Measurements from ENCODE around the gene SOX6.
"Not testable (repeated sequence)": the region's sequence is repeated elsewhere in the genome, so short reads cannot be mapped to it uniquely, and the experiment has no call there.

Gene SOX6

GRCh38 chr11:16356057-16356760, at the start of gene SOX6:
TSS of gene SOX6 (minus strand) at chr11:16356546. CDS start at chr11:16341248, 15,298 bp downstream.
- no peak for DNase-seq

GRCh38 chr11:16404781-16405285, 48.5 kb upstream of the SOX6 start:
- no peak for DNase-seq

GRCh38 chr11:16403851-16404250, 47.5 kb upstream of the SOX6 start:
- DNase-seq: no peak

- no peak for DNase-seq
Measured at GRCh38 chr11:16403448-16403803, 47.1 kb upstream of the SOX6 start.

- DNase-seq: no peak
Measured at GRCh38 chr11:16402654-16403447, 46.5 kb upstream of the SOX6 start.

- no peak for DNase-seq
Measured at GRCh38 chr11:16397390-16397789, 41.0 kb upstream of the SOX6 start.

GRCh38 chr11:16395601-16396000, 39.3 kb upstream of the SOX6 start:
- no peak for DNase-seq

GRCh38 chr11:16394947-16395346, 38.6 kb upstream of the SOX6 start:
- no peak for DNase-seq

- DNase-seq: no peak
Measured at GRCh38 chr11:16393340-16393739, 37.0 kb upstream of the SOX6 start.

GRCh38 chr11:16392616-16393015, 36.3 kb upstream of the SOX6 start:
- no peak for DNase-seq

GRCh38 chr11:16390826-16391225, 34.5 kb upstream of the SOX6 start:
- not testable (repeated sequence) for DNase-seq

- DNase-seq: no peak
Measured at GRCh38 chr11:16385099-16385498, 28.8 kb upstream of the SOX6 start.

GRCh38 chr11:16382638-16383380, 26.5 kb upstream of the SOX6 start:
- no peak for DNase-seq

- DNase-seq: no peak
Measured at GRCh38 chr11:16382186-16382585, 25.8 kb upstream of the SOX6 start.

- no peak for DNase-seq
Measured at GRCh38 chr11:16380941-16381568, 24.7 kb upstream of the SOX6 start.

GRCh38 chr11:16378906-16379305, 22.6 kb upstream of the SOX6 start:
- DNase-seq: no peak

GRCh38 chr11:16377746-16378145, 21.4 kb upstream of the SOX6 start:
- DNase-seq: no peak

- DNase-seq: not testable (repeated sequence)
Measured at GRCh38 chr11:16375664-16376063, 19.3 kb upstream of the SOX6 start.

GRCh38 chr11:16373768-16374167, 17.4 kb upstream of the SOX6 start:
- no peak for DNase-seq

GRCh38 chr11:16372355-16372754, 16.0 kb upstream of the SOX6 start:
- DNase-seq: no peak

GRCh38 chr11:16367252-16367651, 10.9 kb upstream of the SOX6 start:
- no peak for DNase-seq

GRCh38 chr11:16365581-16366228, 9.4 kb upstream of the SOX6 start:
- DNase-seq: no peak

- no peak for DNase-seq
Measured at GRCh38 chr11:16364254-16364653, 7.9 kb upstream of the SOX6 start.

Data from SIG-M5 (cell line).